KBM-7 (cell line): ENCODE measurements around the gene GMEB2.

Experiments used
- DNase-seq: peaks from one replicate; pipeline ENCODE4 v3.0.0-alpha.2; 2015
- in situ Hi-C: fragments of 300-500 bp; cut with MboI; formaldehyde crosslinking; loops from 2 replicates; pipeline ENCODE4 v1.14.3; 2020; ENCODE audit warnings: low sequenced_read_pairs, low pct_unique_long_range_greater_than_20kb, mixed read lengths

Gene GMEB2

GRCh38 chr20:63554361-63555278, 72.3 kb downstream of the GMEB2 start:
- no peak for DNase-seq
- in situ Hi-C loops, result no loop called here

GRCh38 chr20:63553933-63554290, 73.0 kb downstream of the GMEB2 start, which contains the start of gene FNDC11:
Gene FNDC11, plus strand, starts transcription at chr20:63554159. Its CDS starts 1,505 bp downstream, at chr20:63555664.
- DNase-seq, result no peak
- in situ Hi-C loops, result no loop called here

DNA sequence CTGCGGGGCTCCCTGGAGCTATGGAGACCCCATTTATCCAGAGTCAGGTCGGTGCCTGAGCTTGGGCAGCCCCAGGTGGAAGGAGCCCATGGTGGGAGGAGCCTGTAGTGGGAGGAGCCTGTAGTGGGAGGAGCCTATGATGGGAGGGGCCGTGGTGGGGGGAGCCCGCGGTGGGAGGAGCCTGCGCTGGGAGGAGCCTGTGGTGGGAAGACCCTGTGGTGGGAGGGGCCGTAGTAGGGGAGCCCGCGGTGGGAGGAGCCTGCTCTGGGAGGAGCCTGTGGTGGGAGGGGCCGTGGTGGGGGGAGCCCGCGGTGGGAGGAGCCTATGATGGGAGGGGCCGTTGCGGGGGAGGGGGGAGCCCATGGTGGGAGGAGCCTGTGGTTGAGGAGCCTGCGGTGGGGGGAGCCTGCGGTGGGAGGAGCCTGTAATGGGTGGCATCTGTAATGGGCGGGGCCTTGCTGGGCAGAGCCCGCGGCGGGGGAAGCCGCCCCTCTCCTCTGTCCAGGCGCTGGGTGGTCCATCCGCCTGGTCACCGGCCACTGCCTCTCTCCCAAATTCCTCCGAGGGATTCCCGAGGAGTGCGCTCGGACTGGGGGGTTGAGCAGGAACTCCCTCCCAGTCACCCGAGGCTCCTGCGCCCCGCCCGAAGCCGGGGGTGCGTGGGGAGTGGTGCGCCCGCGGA, 73.5 kb downstream of the GMEB2 start:
- DNase-seq, result peak; percentile 70
- in situ Hi-C loops, result no loop called here

DNA sequence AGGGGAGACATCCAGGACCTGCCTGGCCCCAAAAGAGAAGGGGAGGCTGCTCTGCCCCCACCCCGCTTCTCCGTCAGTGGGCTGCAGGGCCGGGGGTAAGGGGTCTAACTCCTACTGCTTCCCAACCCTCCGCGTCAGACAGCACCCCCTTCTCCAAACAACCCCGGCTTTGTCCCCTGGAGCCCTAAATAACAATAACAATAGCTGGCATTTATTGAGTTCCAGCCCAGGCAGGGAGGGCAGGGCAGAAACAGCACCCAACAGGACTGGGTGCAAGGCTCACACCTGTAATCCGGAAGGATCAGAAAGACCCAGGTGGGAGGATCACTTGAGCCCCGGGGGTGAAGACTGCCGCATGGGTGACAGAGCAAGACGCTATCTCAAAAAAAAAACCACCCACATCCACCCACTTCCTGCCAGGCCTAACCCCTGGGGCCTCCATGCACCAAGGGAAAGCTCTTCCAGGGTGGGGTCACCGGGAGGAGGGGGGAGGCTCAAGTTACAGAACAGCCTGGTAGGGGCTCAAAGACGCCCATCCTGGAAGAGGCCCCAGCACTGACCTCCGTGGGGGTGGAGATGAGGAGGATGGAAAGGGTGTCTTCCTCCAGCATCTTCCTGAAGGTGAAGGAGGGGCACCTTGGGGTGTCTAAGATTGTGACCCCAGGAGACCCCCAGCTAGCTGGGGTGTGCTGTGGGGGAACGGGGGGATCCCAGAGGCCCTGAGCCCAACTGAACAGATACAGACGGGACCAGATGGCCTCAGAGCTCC, 74.2 kb downstream of the GMEB2 start:
- DNase-seq, result peak; percentile 65
- in situ Hi-C loops, result no loop called here

- in situ Hi-C loops, result no loop called here
- no peak for DNase-seq
These were observed 75.8 kb downstream of the GMEB2 start for GRCh38 chr20:63551068-63551467.

GRCh38 chr20:63549679-63550282, 77.1 kb downstream of the GMEB2 start:
- no peak for DNase-seq
- in situ Hi-C loops, result no loop called here

GRCh38 chr20:63549019-63549418, 77.9 kb downstream of the GMEB2 start:
- in situ Hi-C loops, result no loop called here
- no peak for DNase-seq

- DNase-seq, result no peak
These were observed 78.4 kb downstream of the GMEB2 start for GRCh38 chr20:63548542-63548941.

GRCh38 chr20:63547725-63548480, 79.0 kb downstream of the GMEB2 start, which contains the start of gene SRMS:
Gene SRMS, minus strand, starts transcription at chr20:63547749. Its CDS starts 286 bp downstream, at chr20:63547463.
- in situ Hi-C loops, result no loop called here
- no peak for DNase-seq

More at GRCh38 chr20:63548542-63548941, 78.4 kb downstream of the GMEB2 start:
- in situ Hi-C loops, result no loop called here

DNA sequence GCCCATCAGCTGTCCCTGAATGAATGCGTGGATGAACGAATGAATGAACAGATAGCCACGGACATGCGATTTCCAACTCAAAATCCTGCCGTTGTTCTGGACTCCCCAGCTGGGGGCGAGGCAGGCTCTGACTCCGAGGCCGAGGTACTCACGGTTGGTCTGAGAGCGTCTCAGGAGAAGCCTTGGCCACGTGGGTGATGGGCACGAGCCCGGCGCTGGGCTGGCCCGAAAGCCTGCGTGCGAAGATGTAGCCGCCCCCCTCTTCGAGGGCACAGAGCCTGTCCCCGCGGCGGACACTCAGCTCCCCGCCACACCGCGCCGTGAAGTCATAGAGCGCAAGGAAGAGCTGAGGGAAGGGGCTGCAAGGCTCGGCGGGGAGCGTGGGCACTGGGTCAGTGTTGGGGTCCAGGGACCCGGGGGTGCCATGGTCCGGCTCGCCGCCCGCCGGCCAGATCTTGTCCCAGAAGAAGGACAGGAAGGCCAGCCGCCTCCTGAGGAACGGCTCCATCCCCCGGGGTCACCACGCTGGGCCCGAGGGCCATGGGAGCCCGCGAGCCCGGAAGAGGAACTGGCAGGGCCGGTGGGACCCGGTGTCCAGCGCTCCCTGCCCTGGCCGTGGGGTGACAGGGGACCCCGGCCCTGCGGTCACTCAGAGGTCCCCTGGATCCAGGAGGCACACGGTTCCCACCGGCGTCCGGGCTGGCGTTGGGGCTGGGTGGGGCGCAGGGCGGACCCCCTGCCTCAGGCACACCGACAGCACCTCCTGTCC, 79.8 kb downstream of the GMEB2 start:
- no peak for DNase-seq
- in situ Hi-C loops, result no loop called here

GRCh38 chr20:63546256-63546955, 80.5 kb downstream of the GMEB2 start:
- in situ Hi-C loops, result no loop called here
- no peak for DNase-seq

DNA sequence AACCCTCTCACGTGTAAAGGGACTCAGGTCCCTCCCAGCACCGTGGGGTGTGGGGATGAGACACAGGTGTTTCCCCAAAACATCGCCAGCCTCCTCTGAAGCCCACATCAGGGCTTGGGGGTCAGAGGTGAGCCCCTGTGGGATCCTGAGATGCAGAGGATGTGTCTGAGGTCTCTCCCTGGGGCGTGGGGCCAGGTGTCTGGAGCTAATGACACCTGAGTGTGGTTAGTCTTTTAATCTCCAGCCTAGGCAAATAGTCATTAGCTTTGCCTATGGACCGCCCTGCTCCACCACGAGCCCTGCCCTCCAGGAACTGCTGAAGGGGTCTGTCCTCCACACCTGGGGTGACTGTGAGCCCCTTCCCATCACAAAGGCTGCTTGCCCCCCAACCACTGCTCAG, 81.1 kb downstream of the GMEB2 start:
- no peak for DNase-seq
- in situ Hi-C loops, result no loop called here

GRCh38 chr20:63544958-63545516, 81.9 kb downstream of the GMEB2 start:
- in situ Hi-C loops, result no loop called here

DNA sequence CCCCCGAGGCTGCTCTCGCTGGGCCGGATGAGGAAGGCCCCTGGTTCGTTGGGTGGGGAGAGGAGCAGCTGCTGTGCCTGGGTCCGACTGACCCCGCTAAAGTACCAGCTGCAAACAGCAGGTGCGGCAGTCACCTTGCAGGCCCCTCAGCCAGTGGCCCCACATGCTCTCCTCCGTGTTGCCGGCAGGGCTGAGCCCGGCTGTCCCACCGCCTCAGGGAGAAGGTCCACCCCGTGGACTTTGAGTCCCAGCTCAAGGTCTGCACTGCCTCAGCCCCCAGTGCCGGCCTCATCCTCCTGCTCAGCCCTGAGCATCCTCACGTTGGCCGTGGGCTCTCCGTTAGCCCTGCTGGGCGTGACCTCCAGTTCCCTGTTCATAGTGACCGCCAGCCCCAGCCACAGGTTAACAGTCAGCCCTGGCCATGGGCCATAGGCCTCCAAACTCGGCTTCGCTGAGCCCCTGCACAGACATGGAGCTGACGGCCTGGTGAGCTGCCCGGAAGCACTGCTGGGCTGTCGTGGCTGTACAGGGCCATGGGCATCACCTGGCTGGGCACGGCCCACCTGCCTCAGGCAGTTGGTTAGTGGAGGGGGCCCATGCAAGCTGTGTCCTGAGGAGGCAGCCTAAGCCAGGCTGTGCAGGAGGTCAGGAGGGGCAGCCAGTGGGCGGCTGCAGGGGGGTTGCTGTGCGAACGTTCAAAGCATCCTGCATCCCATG, 82.5 kb downstream of the GMEB2 start:
- in situ Hi-C loops, result no loop called here

More at GRCh38 chr20:63544958-63545516, 81.9 kb downstream of the GMEB2 start:
- DNase-seq, result no peak

GRCh38 chr20:63543733-63544132, 83.2 kb downstream of the GMEB2 start:
- in situ Hi-C loops, result no loop called here
- DNase-seq, result no peak

More for the DNA sequence above, 82.5 kb downstream of the GMEB2 start:
- DNase-seq, result no peak

DNA sequence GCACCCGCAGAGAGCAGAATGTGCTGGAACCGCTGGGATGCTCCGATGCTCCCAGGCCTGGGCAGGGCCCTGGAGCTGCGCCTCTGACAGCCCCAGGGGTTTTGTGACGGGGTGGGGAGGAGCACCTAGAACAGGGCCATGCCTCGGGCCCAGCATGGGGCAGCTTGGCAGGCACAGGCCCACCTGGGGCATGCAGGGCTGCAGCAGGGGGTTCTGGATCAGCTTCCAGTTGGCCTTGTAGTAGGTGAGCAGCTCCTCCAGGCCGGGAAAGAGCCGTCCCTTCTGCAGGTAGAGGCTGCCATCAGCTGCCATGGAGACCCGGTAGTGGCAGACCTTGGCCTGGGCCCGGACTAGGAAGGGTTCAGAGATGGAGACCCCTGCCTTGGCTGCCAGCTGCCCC, 83.8 kb downstream of the GMEB2 start:
- in situ Hi-C loops, result no loop called here
- no peak for DNase-seq
